KG1 (cell line): ENCODE data around the gene PPP1R12B.
A peak's percentile ranks its signal among the peaks of the same experiment; 100 is the strongest.
"Not testable (repeated sequence)": the region's sequence is repeated elsewhere in the genome, so short reads cannot be mapped to it uniquely, and the experiment has no call there.

Experiments
- DNase-seq: peaks from one replicate; lab custom pipeline; 2025; lab: John Stamatoyannopoulos, UW

The PPP1R12B gene

DNA sequence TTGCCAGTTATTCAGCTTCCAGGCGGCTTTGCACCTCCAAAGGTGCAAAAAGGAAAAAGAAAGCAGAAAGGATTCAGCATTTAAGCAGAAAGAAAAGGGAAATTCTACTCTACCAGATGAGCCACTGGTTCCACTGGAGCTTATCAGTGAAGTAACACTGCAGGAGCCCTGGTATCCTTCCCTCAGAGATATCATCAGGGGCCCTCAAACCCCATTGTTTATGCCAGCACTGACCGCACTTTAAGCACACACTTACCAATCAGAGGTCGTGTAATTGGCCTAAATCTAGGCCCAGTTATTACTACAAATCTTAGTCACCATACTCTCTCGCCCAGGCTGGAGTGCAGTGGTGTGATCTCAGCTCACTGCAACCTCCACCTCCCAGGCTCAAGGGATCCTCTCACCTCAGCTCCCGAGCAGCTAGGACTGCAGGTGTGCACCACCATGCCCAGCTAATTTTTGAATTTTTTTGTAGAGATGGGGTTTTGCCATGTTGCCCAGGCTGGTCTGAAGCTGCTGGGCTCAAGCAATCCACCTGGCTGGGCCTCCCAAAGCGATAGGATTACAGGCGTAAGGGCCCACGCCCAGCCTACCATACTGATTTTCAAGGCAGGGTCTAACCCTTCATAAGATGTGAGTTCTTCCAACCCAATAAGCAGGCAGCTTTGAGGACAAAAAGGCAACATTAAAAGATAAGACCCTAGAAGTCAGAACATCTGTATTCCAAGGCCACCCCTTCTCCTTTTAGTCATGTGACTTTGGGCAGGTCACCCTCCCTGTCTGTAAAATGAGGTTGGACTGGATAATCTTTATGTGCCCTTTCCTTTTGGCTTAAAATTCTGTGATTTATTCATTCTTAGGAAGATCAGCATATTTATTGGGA is 236.4 kb downstream of the PPP1R12B start:
- no peak for DNase-seq

DNA sequence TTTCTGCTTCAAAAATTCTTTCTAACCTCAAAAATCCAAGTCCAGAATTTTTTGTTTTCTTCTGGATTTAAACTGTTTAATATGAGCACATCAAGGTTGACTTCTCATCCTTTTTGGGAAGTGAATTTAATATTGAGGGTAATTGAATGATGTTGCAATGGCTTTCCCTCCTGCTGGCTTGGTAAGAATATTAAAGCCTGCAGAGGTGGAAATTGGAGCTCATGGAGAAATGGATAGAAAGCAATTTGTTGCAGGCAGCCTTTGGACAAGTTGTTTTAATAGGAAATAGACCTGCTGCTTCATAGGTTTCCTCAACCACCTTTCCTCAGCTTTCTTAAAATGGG is 237.1 kb downstream of the PPP1R12B start:
- no peak for DNase-seq

- peak; percentile 38 for DNase-seq
These were observed 237.7 kb downstream of the PPP1R12B start for GRCh38 chr1:202586018-202586821.

DNA sequence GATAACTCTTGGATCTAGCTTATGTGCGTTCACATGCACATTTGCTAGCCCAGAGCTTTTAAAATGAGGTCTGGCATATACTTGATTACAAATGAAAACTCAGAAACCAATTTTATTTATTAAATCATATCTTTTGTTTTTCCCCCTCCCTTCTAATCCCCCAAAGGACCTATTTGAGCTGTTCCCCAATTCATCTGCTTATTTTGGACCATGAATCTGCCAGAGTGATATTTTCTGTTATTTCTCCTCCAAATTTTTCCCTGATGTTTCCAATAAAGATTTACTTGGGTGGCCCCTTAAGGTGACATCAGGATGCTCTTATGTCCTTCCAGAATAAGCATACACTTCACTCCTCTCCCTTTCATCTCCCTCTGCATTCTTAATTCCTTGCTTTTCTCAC is 238.4 kb downstream of the PPP1R12B start:
- DNase-seq = no peak

DNA sequence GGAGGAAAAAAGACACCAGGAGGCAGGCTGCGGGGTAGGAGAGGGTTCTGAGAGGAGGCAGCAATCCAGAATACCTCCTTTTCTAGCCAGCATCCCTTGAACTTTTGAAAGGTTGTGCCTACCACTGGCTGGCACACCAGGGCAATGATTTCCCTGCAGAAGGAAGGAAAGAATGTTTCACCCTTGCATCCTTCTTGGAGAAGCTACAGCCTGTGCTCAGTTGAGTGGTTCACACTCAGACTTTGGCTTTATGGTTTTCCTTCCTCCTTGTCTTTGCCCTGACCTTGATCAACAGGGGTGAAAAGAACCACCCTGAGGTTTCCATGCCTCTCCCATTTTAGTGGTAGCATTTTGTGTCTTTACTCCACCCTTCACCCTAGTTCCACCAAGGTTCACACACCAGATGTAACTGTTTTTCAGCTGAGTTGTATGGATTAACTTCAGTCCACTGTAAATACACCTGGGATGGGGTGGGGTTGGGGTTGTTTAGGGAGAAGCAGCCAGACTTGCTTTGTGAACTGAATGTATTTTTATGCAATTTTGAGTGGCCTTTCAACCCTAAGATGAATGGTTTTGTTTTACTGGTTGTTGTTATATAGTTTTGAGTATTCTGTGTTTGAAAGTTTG is 239.5 kb downstream of the PPP1R12B start:
- no peak for DNase-seq

- DNase-seq = no peak
These were observed 240.1 kb downstream of the PPP1R12B start for GRCh38 chr1:202588503-202589189.

- no peak for DNase-seq
These were observed 240.9 kb downstream of the PPP1R12B start for GRCh38 chr1:202589190-202589930.

GRCh38 chr1:202590126-202590525 is 241.6 kb downstream of the PPP1R12B start:
- no peak for DNase-seq

DNA sequence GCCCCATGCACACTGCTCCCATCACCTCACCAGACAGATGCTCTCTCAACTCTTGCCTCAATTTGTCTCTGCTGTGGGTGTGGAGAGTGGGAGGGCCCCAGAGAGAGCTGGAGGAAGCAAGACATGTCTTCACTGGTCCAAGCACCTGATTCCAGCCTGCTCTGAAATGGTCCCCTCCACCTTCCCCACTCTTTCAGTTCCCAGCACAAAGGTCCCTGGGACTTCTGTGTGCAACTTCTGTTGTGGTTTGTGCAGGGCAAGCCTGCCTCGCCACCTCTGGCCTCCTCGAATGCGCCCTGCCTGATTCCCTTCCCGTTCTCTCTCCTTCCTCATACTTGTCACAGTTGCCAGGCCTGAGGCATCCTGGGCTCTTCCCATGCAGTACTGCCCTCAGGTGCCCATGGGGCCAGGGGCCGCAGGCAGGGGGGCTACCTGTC is 242.5 kb downstream of the PPP1R12B start:
- no peak for DNase-seq

DNA sequence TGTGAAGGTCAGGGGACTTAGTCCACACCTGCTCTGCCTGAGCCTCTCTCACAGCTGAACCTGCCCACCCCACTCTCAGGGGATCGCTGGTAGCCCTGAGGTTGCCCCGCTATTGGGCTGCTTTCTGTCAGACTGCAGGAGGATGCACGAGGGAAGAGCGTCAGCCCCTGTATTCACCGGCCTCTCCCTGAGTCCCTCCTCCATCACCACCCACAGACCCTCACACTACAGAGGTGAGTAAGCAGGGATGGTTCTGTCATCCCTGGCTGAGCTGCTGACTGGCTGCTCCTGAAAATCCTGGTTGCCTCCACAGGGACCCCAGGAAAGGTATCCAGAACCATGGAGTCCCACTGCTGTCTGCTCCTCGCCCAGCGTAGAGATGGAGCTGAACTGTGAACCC is 243.0 kb downstream of the PPP1R12B start:
- DNase-seq = no peak

GRCh38 chr1:202592146-202592545 is 243.6 kb downstream of the PPP1R12B start:
- no peak for DNase-seq

GRCh38 chr1:202593845-202594244 is 245.3 kb downstream of the PPP1R12B start:
- DNase-seq = no peak

DNA sequence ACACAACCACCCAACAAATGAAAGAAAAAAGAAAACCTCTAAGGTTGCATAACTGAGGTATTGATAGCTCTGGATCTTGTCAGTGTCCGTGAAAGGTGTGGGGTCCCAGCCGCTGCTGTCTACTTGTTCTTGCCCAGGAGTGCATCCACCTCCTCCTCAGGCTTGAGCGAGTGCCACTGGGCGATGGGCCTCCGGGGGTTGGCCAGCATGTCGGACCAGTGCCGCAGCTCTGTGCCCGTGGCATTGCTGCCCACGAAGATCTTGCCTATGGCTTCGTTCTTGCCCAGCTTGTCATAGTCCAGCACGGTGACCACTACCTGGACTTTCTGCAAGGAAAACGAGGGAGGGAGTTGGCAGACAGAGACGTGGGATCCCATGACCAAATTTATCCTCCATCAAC is 248.1 kb downstream of the PPP1R12B start:
- DNase-seq = no peak

GRCh38 chr1:202597090-202597761 is 248.7 kb downstream of the PPP1R12B start:
- DNase-seq = no peak

- DNase-seq = no peak
These were observed 251.4 kb downstream of the PPP1R12B start for GRCh38 chr1:202599669-202600431.

DNA sequence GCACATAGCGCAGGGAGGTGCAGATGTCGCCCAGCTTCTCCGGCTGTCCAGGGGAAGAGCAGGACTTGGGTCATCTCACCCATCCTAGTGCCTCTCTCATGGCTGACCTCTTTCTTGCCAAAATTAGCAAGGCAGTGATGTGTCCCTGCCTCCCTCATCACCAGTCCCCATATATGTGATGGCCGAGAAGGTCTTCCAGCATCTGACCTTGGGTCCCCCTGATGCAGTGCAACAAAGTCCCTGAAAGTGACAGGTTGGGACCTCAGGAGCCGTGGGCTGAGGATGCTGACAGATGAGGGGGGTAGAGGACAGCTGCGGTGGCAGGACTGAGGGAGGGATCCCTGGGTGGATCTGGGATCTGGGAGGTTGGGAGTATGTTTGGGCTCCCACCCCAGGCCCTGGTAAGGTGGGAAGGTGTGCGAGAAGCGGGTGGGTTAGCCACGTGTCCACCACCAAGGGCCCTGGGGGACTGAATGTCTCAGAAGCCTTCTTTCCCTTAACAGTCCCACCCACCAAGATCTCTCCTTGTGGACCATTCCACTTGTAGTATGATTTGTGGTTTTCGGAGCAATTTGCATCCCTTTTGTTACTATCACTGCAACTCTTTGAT is 252.0 kb downstream of the PPP1R12B start:
- DNase-seq = no peak

DNA sequence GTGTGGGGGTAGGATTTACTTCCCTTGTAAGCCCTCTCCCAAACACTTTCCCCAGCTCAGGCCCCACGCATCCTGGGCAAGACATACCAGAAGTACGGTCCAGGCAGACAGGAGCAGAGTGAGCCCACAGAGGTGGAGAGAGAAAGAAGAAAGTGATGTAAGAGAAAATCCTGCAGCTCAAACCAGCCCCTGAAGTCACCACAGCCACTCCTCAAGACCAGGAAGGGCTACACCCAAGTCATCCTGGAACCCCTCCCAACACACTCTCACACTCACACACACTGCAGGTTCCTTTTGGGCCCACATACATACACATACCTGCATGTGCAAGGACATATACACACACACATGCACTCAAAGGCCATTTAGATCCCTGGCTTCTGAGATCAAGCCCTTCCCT is 254.9 kb downstream of the PPP1R12B start:
- DNase-seq = no peak

- DNase-seq = no peak
These were observed 257.0 kb downstream of the PPP1R12B start for GRCh38 chr1:202605515-202605914.

DNA sequence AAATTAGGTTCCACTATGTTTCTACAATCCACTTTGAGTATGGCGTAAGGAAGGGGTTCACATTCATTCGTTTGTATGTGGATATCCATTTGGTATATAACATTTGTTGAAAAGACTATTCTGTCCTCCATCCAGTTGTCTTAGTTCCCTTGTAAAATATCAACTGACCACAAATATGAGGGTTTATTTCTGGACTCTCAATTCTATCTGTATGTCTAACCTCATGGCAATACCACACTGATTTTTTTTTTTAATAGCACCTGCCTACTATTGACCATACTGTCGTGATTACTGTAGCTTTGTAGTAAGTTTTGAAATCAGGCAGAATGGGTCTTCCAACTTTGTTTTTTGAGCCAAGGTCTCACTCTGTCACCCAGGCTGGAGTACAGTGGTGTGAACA is 263.5 kb downstream of the PPP1R12B start:
- DNase-seq = not testable (repeated sequence)

DNA sequence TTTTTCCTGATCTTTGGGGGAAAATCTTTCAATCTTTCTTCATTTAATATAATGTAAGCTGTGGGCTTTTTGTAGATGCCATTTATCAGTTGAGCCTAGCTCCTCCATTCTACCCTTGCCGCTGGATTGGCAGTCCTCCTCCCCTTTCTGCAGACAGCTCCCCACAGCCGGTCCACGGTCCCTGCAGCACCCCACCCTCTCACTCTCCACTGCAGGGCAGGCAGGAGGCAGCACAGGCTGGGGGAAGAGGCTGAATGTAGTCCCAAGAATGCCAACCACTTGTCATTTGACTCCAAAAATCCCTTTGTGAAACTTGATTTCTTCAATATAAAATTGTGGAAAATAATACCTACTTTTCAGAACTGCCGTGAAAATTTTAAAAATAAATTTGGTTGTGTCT is 265.1 kb downstream of the PPP1R12B start:
- no peak for DNase-seq
